Activated T-helper 2 cell treated with anti-CD3 and anti-CD28 coated beads, Interferon-gamma antibody, Interleukin-2, Interleukin-4, amounts not matched to agents 10 μg/mL and 5 μg/mL and 100 μg/mL, durations not matched to agents 14 hours and 24 hours and 36 hours (primary cell): ENCODE measurements around the gene COL6A3. TPM values are rescaled to one million over a fixed set of nuclear protein-coding genes. Genes with fewer than 3 reads are reported as not detected.
A peak's percentile ranks its signal among the peaks of the same experiment; 100 is the strongest.
"Not testable (repeated sequence)": the region's sequence is repeated elsewhere in the genome, so short reads cannot be mapped to it uniquely, and the experiment has no call there.

Experiments used
- DNase-seq: peaks from one replicate; pipeline ENCODE4 v3.0.0; 2021; ENCODE audit warnings: low spot score
- H3K27ac Mint-ChIP-seq: one replicate; pipeline ENCODE4 v1.8.0; 2021; ENCODE audit warnings: mixed read lengths
- H3K27me3 Mint-ChIP-seq: one replicate; pipeline ENCODE4 v1.8.0; 2021; ENCODE audit warnings: low read depth, mixed read lengths
- H3K36me3 Mint-ChIP-seq: one replicate; pipeline ENCODE4 v1.8.0; 2021; ENCODE audit warnings: low read depth, mixed read lengths
- H3K4me1 Mint-ChIP-seq: one replicate; pipeline ENCODE4 v1.8.0; 2021; ENCODE audit warnings: low read depth, mixed read lengths
- H3K4me3 Mint-ChIP-seq: one replicate; pipeline ENCODE4 v1.8.0; 2021; ENCODE audit warnings: low read depth, mild to moderate bottlenecking, moderate library complexity, mixed read lengths
- H3K9me3 Mint-ChIP-seq: one replicate; pipeline ENCODE4 v1.8.0; 2021; ENCODE audit warnings: mixed read lengths
- intact Hi-C: fragments of 100-400 bp; cut with micrococcal nuclease; formaldehyde crosslinking; loops from one replicate; pipeline ENCODE4 v1.15.1; 2023
- total RNA-seq: library from RNA; stranded (reverse); gene quantifications from 2 replicates; pipeline ENCODE4 v1.2.3, GENCODE V29; 2022

The COL6A3 gene
- total RNA-seq, 1 donor from 2014 or later = 9.2 TPM

- Mint-ChIP-seq H3K36me3 (peaks cover 2% of the 10 kb centered on the region), H3K27ac (no peak overlapping the region), H3K27me3 (peaks cover 6% of the 10 kb centered on the region), H3K4me1 (peaks cover 47% of the 10 kb centered on the region), H3K9me3 (no peaks in the 10 kb centered on the region), H3K4me3 (no peak overlapping the region)
- intact Hi-C loops = loop anchor here (2.0 kb wide), 1 partner anchor 149 kb away; no protein-coding TSS in a partner anchor
- no peak for DNase-seq
These were observed 9.9 kb upstream of the COL6A3 start for GRCh38 chr2:237423891-237424290.

DNA sequence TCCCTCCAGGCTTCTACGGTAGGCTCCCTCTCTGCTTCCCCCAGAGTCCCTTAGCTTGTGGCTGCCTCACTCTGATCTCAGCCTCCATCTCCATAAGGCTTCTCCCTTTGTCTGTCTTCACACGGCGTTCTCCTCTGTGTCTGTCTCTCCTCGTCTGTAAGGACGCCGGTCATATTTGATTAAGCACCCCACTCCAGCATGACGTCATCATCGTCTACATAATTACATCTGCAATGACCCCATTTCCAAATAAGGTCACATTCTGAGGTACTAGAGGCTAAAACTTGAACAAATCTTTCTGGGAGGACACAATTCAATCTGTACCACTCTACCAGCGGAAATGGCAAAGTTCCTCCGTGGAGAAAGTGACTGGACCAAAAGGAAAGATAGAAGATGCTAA lies 8.3 kb upstream of the COL6A3 start:
- peaks cover 6% of the 10 kb centered on the region for H3K27me3 Mint-ChIP-seq
- intact Hi-C loops = loop anchor here (2.0 kb wide), 1 partner anchor 150 kb away; no protein-coding TSS in a partner anchor
- no peaks in the 10 kb centered on the region for H3K9me3 Mint-ChIP-seq
- no peak overlapping the region for H3K27ac Mint-ChIP-seq
- no peak for DNase-seq
- H3K36me3 Mint-ChIP-seq = peaks cover 2% of the 10 kb centered on the region
- H3K4me3 Mint-ChIP-seq = no peak overlapping the region
- H3K4me1 Mint-ChIP-seq = peaks cover 31% of the 10 kb centered on the region

DNA sequence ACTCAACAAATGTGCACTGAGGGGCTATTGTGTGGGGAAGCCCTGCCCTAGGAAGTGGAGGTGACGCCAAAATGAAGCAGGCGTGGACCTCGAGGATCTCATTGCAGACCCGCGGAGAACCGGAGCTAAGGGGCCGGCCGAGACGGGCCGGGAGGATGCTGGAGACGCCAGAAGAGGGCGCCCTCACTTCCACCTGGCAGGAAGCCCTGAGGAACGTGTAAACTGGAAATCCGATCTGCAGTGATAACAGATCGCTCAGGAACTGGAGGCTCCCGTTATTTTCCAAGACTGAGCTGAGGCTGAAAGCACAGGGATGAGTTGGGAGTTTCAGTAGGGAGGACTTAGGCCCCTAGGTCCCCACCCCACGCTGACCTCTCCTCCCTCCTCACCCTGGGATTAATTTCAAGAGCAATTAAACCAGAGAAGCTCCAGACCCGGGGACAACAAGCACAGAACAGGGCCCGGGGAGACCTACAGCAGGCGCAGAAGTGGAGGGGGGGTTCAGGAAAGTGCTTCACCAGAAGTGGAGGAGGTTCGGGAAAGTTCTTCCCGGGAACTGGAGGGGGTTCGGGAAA lies 7.7 kb upstream of the COL6A3 start:
- intact Hi-C loops = loop anchor here (1.0 to 2.0 kb wide), 2 partner anchors 54 to 151 kb away; no protein-coding TSS in a partner anchor
- DNase-seq = peak; percentile 61
- no peaks in the 10 kb centered on the region for H3K9me3 Mint-ChIP-seq
- peaks cover 2% of the 10 kb centered on the region for H3K36me3 Mint-ChIP-seq
- peaks cover 26% of the 10 kb centered on the region for H3K4me1 Mint-ChIP-seq
- H3K27ac Mint-ChIP-seq = no peak overlapping the region
- H3K4me3 Mint-ChIP-seq = peak overlapping the region; percentile 37
- H3K27me3 Mint-ChIP-seq = peaks cover 6% of the 10 kb centered on the region

GRCh38 chr2:237418300-237418699 lies 4.3 kb upstream of the COL6A3 start:
- no peak overlapping the region for H3K27ac Mint-ChIP-seq
- H3K27me3 Mint-ChIP-seq = peaks cover 2% of the 10 kb centered on the region
- peaks cover 2% of the 10 kb centered on the region for H3K36me3 Mint-ChIP-seq
- H3K4me1 Mint-ChIP-seq = peaks cover 13% of the 10 kb centered on the region
- intact Hi-C loops = no loop called here
- H3K9me3 Mint-ChIP-seq = no peaks in the 10 kb centered on the region
- DNase-seq = no peak
- no peak overlapping the region for H3K4me3 Mint-ChIP-seq

DNA sequence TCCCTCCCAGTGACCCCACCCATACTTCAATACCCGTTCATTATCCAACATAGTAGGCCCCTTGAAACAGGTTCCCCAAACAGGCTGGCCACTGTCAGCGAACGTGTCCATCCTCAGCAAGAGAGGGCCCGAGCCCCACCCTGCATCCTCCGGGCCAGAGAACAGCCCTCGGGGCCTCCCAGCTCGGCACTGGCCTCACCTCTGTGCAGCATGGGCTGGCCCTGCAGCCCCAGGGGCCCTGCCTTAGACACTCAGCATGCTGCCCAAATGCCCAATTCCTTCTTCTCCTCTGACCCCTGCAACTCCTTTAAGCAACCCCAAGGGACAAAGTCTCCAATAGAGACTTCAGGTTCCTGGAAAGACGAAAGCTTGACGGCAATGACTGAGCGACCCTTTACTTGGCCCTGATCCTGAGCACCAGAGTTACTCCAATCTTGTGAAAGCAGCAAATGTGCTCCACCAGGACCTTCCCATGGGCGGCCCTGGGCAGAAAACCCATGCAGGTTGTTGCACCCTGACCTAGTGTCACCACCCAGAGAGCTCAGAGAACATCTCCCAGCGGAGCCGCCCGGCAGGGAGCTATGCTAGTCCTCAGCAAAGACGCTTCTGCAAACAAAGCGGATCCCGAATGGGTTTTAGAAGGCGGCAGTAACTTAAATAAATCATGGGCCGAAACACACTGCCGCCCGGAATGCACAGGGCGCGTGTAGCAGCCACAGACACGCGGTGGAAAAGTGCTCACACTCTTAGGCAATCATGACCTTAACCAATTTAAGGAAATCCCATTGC lies 782 bp downstream of the COL6A3 start:
- no peak for DNase-seq

GRCh38 chr2:237412646-237412987 lies 1.3 kb downstream of the COL6A3 start:
- intact Hi-C loops = no loop called here
- H3K4me1 Mint-ChIP-seq = peaks cover 2% of the 10 kb centered on the region
- no peak overlapping the region for H3K27ac Mint-ChIP-seq
- no peak overlapping the region for H3K4me3 Mint-ChIP-seq
- H3K27me3 Mint-ChIP-seq = peaks cover 3% of the 10 kb centered on the region
- H3K9me3 Mint-ChIP-seq = no peaks in the 10 kb centered on the region
- DNase-seq = no peak
- H3K36me3 Mint-ChIP-seq = no peaks in the 10 kb centered on the region

More for the DNA sequence above, 782 bp downstream of the COL6A3 start:
- Mint-ChIP-seq H3K27ac (no peak overlapping the region), H3K4me3 (no peak overlapping the region), H3K4me1 (peaks cover 2% of the 10 kb centered on the region), H3K9me3 (no peaks in the 10 kb centered on the region), H3K27me3 (peaks cover 3% of the 10 kb centered on the region), H3K36me3 (no peaks in the 10 kb centered on the region)
- intact Hi-C loops = no loop called here

DNA sequence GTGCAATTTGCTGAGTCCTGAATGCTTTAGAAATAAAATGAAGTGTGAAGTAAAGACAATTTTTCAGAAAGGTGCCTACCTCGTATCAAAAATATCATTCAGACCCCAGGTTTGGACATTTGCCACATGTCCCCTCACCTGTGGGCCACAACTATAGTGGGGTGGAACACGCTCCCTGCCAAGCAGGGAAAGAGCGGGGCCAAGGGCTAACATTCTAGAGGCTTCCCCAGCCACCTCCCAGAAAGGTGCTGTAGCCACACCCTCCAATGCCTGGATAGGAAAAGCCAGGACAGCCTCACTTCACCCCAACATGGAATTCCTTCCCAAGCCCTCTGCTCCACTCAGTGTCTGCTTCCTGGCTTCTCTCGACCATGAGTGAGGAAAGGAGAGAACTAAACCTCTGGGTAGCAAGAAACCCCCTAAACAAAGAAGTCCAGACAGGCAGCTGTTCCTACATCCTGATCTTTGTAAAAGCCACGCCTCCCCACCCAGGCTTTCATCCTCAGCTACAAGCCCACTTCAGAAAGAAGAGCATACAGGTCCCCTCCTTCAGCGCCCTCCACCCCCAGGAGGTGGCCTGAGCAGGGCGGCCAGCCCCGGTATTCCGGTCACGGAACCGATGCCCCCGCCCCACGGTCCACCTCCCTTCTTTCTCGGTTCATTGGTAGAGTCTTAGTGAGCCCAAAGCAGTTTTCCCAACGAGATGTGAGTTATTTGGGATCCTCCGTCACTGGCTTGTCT lies 2.1 kb downstream of the COL6A3 start:
- Mint-ChIP-seq H3K4me1 (peaks cover 2% of the 10 kb centered on the region), H3K36me3 (no peaks in the 10 kb centered on the region), H3K27ac (no peak overlapping the region), H3K4me3 (no peak overlapping the region), H3K9me3 (no peaks in the 10 kb centered on the region), H3K27me3 (peaks cover 3% of the 10 kb centered on the region)
- intact Hi-C loops = no loop called here
- no peak for DNase-seq

DNA sequence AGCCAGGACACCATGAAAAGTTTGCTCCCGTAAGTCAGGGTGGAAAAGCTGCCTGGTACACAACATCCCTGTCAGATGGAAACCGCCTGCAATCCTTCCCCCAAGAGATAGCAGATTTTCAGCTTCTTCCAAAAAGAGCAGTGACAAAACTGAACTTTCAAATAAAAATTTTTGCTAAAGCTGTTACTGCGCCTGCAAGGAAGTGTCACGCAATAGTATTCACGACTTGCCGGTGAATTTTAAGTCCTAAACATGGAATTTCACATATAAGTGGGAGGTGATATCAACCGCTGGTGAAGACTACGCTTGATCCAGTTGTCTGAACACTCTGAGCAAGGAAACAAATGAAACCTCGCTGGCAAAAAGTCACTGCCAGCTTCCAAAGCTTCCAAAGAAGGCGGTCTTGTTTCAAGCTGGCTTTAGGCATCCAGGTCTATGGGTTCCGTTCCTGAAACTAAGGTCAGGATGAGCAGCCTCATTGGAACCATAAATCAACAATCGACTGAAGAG lies 2.8 kb downstream of the COL6A3 start:
- H3K4me3 Mint-ChIP-seq = no peak overlapping the region
- intact Hi-C loops = no loop called here
- no peaks in the 10 kb centered on the region for H3K9me3 Mint-ChIP-seq
- H3K36me3 Mint-ChIP-seq = no peaks in the 10 kb centered on the region
- H3K27me3 Mint-ChIP-seq = peaks cover 3% of the 10 kb centered on the region
- DNase-seq = no peak
- peaks cover 2% of the 10 kb centered on the region for H3K4me1 Mint-ChIP-seq
- H3K27ac Mint-ChIP-seq = no peak overlapping the region

- H3K36me3 Mint-ChIP-seq, H3K4me1 Mint-ChIP-seq, DNase-seq, intact Hi-C loops, H3K4me3 Mint-ChIP-seq, H3K27me3 Mint-ChIP-seq, H3K9me3 Mint-ChIP-seq, H3K27ac Mint-ChIP-seq: not testable (repeated sequence)
These were observed 4.7 kb downstream of the COL6A3 start for GRCh38 chr2:237409263-237409662.

GRCh38 chr2:237408335-237409000 lies 5.5 kb downstream of the COL6A3 start:
- Mint-ChIP-seq H3K9me3 (no peaks in the 10 kb centered on the region), H3K4me3 (no peak overlapping the region), H3K36me3 (no peaks in the 10 kb centered on the region), H3K4me1 (peaks cover 2% of the 10 kb centered on the region), H3K27ac (no peak overlapping the region), H3K27me3 (peaks cover 3% of the 10 kb centered on the region)
- intact Hi-C loops = no loop called here
- DNase-seq = no peak

DNA sequence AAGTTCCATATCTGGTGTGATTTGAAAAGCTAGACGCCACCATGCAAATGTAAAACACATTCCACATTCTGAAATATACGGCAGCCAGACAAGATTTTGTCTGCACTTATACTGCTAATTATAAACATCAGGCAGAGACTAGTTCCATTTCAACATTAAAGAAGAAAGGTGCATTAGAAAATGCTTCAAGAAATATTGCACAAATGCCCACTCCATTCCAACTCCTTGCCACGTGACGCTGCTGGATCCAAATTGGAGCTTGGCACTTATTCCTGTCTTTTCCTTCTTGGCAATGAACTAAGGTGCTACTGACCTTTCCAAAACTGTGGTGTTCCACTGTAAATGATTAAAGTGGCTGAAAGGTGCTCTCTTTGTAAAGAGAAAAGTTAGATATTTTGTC lies 6.3 kb downstream of the COL6A3 start:
- DNase-seq = no peak

DNA sequence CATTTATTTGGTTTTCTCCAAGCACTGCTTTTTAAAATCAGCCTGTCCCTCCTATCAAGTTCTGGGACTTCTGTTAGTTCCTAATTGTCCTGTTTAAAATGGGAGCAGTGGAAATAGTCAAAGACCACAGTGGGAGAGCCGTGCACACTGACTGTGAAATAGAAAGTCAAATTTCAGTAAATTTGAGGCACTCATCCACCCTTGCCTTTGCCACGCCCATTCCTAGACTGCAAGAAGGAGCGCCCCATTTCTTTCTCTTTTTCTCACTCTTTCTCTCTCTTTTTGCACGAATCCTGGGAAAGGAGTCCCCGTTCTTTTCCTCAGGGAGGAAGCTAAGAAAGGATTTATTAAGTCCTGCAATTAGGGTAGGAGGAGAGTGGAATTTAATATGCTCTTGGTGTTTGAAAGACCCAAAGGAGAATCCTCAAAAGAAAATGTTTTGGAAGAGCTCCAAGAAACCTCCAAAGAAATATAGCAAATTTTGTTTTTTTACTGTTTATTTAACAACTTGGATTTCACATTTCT lies 7.5 kb downstream of the COL6A3 start:
- Mint-ChIP-seq H3K36me3 (no peaks in the 10 kb centered on the region), H3K4me3 (no peak overlapping the region), H3K27me3 (peaks cover 3% of the 10 kb centered on the region), H3K9me3 (no peaks in the 10 kb centered on the region), H3K4me1 (no peaks in the 10 kb centered on the region), H3K27ac (no peak overlapping the region)
- intact Hi-C loops = no loop called here
- no peak for DNase-seq

More for the DNA sequence above, 6.3 kb downstream of the COL6A3 start:
- no peaks in the 10 kb centered on the region for H3K36me3 Mint-ChIP-seq
- H3K4me3 Mint-ChIP-seq = no peak overlapping the region
- no peaks in the 10 kb centered on the region for H3K9me3 Mint-ChIP-seq
- peaks cover 3% of the 10 kb centered on the region for H3K27me3 Mint-ChIP-seq
- intact Hi-C loops = no loop called here
- peaks cover 2% of the 10 kb centered on the region for H3K4me1 Mint-ChIP-seq
- H3K27ac Mint-ChIP-seq = no peak overlapping the region
